Peyer's patch (tissue), 4 donors: ENCODE measurements around the gene VAV2. TPM values are rescaled to one million over a fixed set of nuclear protein-coding genes. Genes with fewer than 3 reads are reported as not detected.

ENCODE experiments used
- DNase-seq, 3 donors: peaks; one replicate each; pipeline ENCODE4 v3.0.0-alpha.2; 2017 to 2019
- H3K27ac ChIP-seq, 4 donors: fragments of 200-600 bp; sonication (generic); one replicate each; pipeline ENCODE4 v1.5.1; 2016 to 2019
- H3K27me3 ChIP-seq, 2 donors: fragments of 200-600 bp; sonication (generic); one replicate each; pipeline ENCODE4 v1.5.1; 2019
- H3K36me3 ChIP-seq, 3 donors: fragments of 200-600 bp; sonication (generic); one replicate each; pipeline ENCODE4 v1.5.1; 2016 to 2019
- H3K4me1 ChIP-seq, 4 donors: fragments of 200-600 bp; sonication (generic); one replicate each; pipeline ENCODE4 v1.5.1; 2016 to 2019
- H3K4me3 ChIP-seq, 4 donors: fragments of 200-600 bp; sonication (generic); 1 replicate in 3 of 4; 2 replicates in 1 of 4; pipeline ENCODE4 v1.5.1; 2016 to 2019; ENCODE audit warnings: mild to moderate bottlenecking in 1 of 4
- H3K9me3 ChIP-seq, 4 donors: fragments of 200-600 bp; sonication (generic); one replicate each; pipeline ENCODE4 v1.5.1; 2016 to 2019; ENCODE audit warnings: mild to moderate bottlenecking in 1 of 4
- POLR2A ChIP-seq, 2 donors: fragments of 450-650 bp; IDR thresholded peaks; one replicate each; pipeline ENCODE4 v1.5.1; 2017; ENCODE audit warnings: antibody characterized with exemption in 2 of 2, mild to moderate bottlenecking in 2 of 2, moderate library complexity in 2 of 2
- total RNA-seq, 4 donors: library from RNA; depleted of rRNA; stranded (reverse); fragments of >200 nt; gene quantifications; one replicate each; pipeline ENCODE4 v1.1.0, GENCODE V29; 2016
- TF ChIP-seq, protein P1 (sequence below), 6 experiments: fragments of 450-650 bp in 4 of 6; fragments of 200-600 bp in 2 of 6; sonication (generic) in 1 of 6; IDR thresholded peaks; one replicate each; pipeline ENCODE4 v1.5.1; 2017 to 2019; ENCODE audit warnings: antibody characterized with exemption in 6 of 6, mild to moderate bottlenecking in 3 of 6, moderate library complexity in 1 of 6

The VAV2 gene
- total RNA-seq, 4 donors from 2014 or later: 47.9 to 61.8 (median 58.9) TPM

GRCh38 chr9:133996531-133997520 is 4.7 kb upstream of the VAV2 start:
- no peak overlapping the region for H3K27ac ChIP-seq
- TF ChIP-seq, protein P1, sequence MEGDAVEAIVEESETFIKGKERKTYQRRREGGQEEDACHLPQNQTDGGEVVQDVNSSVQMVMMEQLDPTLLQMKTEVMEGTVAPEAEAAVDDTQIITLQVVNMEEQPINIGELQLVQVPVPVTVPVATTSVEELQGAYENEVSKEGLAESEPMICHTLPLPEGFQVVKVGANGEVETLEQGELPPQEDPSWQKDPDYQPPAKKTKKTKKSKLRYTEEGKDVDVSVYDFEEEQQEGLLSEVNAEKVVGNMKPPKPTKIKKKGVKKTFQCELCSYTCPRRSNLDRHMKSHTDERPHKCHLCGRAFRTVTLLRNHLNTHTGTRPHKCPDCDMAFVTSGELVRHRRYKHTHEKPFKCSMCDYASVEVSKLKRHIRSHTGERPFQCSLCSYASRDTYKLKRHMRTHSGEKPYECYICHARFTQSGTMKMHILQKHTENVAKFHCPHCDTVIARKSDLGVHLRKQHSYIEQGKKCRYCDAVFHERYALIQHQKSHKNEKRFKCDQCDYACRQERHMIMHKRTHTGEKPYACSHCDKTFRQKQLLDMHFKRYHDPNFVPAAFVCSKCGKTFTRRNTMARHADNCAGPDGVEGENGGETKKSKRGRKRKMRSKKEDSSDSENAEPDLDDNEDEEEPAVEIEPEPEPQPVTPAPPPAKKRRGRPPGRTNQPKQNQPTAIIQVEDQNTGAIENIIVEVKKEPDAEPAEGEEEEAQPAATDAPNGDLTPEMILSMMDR (IDR thresholded peaks at IDR 0.05): no peak
- TF ChIP-seq POLR2A (IDR thresholded peaks at IDR 0.05): no peak
- H3K9me3 ChIP-seq: no peaks in the 10 kb centered on the region
- no peak overlapping the region for H3K4me3 ChIP-seq
- H3K4me1 ChIP-seq: peaks cover 0 to 13% (median 12%) of the 10 kb centered on the region in 4 donors
- H3K36me3 ChIP-seq: no peaks in the 10 kb centered on the region
- DNase-seq: no peak
- no peaks in the 10 kb centered on the region for H3K27me3 ChIP-seq

GRCh38 chr9:133995012-133995896 is 3.1 kb upstream of the VAV2 start:
- peaks cover 0 to 26% (median 15%) of the 10 kb centered on the region in 4 donors for H3K4me1 ChIP-seq
- no peaks in the 10 kb centered on the region for H3K36me3 ChIP-seq
- no peaks in the 10 kb centered on the region for H3K27me3 ChIP-seq
- TF ChIP-seq POLR2A (IDR thresholded peaks at IDR 0.05): no peak
- TF ChIP-seq, protein P1 (IDR thresholded peaks at IDR 0.05): peak in 1 of 6 experiments; percentile 10
- no peaks in the 10 kb centered on the region for H3K9me3 ChIP-seq
- H3K4me3 ChIP-seq: no peak overlapping the region
- peak in 1 of 3 donors; percentile 46 for DNase-seq
- H3K27ac ChIP-seq: no peak overlapping the region

DNA sequence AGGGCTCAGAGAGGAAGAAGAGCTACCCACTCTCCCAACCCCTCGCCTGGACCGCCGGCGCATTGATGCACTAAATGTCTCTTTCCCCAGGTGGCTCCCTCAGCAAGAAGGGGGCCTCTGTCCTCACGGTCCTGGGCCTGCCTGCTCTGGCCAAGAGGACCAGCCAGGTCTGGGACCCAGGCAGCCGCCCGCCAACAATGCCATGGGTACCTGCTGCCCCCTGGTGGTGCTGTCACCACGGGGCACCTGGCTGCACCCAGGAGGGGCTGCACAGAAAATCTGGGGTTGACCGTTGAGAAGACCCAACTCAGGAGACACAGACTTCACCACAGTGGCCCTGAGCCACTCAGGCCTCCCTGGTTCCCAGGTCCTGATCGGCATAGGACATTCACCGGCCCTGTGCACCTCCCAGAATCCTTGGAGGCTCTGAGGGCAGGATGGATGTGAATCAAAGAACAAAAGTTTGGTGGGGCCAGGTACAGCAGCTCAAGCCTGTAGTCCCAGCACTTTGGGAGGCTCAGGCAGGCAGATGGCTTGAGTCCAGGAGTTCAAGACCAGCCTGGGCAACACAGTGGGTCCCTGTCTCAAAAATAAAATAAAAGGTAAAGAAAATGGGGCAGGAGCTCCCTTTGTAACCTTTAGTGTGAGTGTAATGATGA is 2.4 kb upstream of the VAV2 start:
- peak; percentile 82 to 91 (median 91) for DNase-seq
- Histone ChIP-seq H3K4me3 (no peak overlapping the region), H3K4me1 (peaks cover 0 to 32% (median 18%) of the 10 kb centered on the region in 4 donors), H3K36me3 (no peaks in the 10 kb centered on the region), H3K27ac (peak overlapping the region in 1 of 4 donors; percentile 95), H3K9me3 (no peaks in the 10 kb centered on the region), H3K27me3 (no peaks in the 10 kb centered on the region)
- TF ChIP-seq POLR2A (IDR thresholded peaks at IDR 0.05): no peak
- TF ChIP-seq, protein P1 (IDR thresholded peaks at IDR 0.05): peak; percentile 95 to 99 (median 98)

DNA sequence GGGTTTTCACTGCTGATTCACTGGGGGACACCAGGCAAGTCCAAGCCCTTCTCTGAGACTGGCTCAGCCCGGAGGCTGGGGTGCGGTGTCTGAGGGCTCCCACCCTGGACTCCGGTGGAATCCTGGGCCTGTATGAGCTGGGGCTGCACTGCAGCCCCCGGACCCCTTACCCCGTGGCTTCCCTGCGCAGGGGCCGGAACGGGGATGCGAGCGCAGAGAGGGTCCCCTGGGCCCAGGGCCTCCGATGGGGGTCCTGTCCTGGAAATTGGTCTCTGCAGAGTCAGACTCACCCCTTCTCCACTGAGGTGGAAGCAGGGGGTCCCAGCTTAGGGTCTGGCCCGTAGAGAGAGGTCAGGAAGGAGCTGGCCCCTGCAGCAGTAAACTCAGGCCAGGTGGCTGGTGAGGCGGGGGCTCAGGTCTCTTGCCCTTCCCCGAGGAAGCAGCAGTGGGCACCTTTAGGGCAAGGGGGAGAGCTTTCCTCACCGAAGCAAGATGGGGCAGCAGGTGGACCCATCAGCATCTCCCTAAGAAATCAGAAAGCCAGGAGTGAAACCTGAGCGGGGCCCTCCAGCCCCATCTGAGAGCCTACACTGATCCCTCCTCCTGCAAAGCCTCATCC is 1.6 kb upstream of the VAV2 start:
- Histone ChIP-seq H3K36me3 (no peaks in the 10 kb centered on the region), H3K9me3 (no peaks in the 10 kb centered on the region), H3K27ac (peak overlapping the region; percentile 88 to 95 (median 92)), H3K4me3 (peak overlapping the region; percentile 59 to 94 (median 90)), H3K4me1 (peaks cover 0 to 32% (median 18%) of the 10 kb centered on the region in 4 donors), H3K27me3 (no peaks in the 10 kb centered on the region)
- no peak for TF ChIP-seq POLR2A (IDR thresholded peaks at IDR 0.05)
- TF ChIP-seq, protein P1 (IDR thresholded peaks at IDR 0.05): no peak
- DNase-seq: peak in 1 of 3 donors; percentile 52
